Neural cell (in vitro differentiated cells): ENCODE measurements around the gene MCAT. TPM values are rescaled to one million over a fixed set of nuclear protein-coding genes. Genes with fewer than 3 reads are reported as not detected.

ENCODE experiments used
- H2AFZ ChIP-seq: fragments of 200-600, 300-800 bp; sonication (generic), shearing (Covaris generic); 2 replicates; pipeline ENCODE4 v1.6.0; 2014; ENCODE audit warnings: low read depth, mild to moderate bottlenecking, antibody characterized with exemption, low read length, moderate library complexity
- H3F3A ChIP-seq: fragments of 200-600 bp; shearing (Covaris generic); 2 replicates; pipeline ENCODE4 v1.6.1; 2016; ENCODE audit warnings: mild to moderate bottlenecking, moderate library complexity, mixed read lengths, antibody characterized with exemption, low read length; ENCODE audit not compliant: insufficient read depth, poor library complexity, severe bottlenecking
- H3K27ac ChIP-seq: fragments of 200-600, 300-800 bp; sonication (generic), shearing (Covaris generic); 2 replicates; pipeline ENCODE4 v1.5.1; 2014; ENCODE audit warnings: mild to moderate bottlenecking, low read length, moderate library complexity
- H3K27me3 ChIP-seq: fragments of 300-800, 200-600 bp; sonication (generic), shearing (Covaris generic); 2 replicates; pipeline ENCODE4 v1.6.0; 2014; ENCODE audit warnings: mild to moderate bottlenecking, low read depth, low read length, moderate library complexity; ENCODE audit not compliant: insufficient read depth
- H3K36me3 ChIP-seq: fragments of 300-800, 200-600 bp; sonication (generic), shearing (Covaris generic); 2 replicates; pipeline ENCODE4 v1.5.1; 2014; ENCODE audit warnings: mild to moderate bottlenecking, antibody characterized with exemption, low read length, moderate library complexity; ENCODE audit not compliant: insufficient read depth
- H3K4me2 ChIP-seq: fragments of 300-800, 200-600 bp; sonication (generic), shearing (Covaris generic); 2 replicates; pipeline ENCODE4 v1.6.0; 2014; ENCODE audit warnings: mild to moderate bottlenecking, low read length
- H3K4me3 ChIP-seq: fragments of 300-800, 200-600 bp; sonication (generic), shearing (Covaris generic); 2 replicates; pipeline ENCODE4 v1.5.1; 2014; ENCODE audit warnings: mild to moderate bottlenecking, low read length, moderate library complexity
- H3K79me2 ChIP-seq: fragments of 200-600 bp; shearing (Covaris generic); replicated peaks from 2 replicates; pipeline ENCODE4 v1.6.0; 2014; ENCODE audit warnings: mild to moderate bottlenecking, low read length, moderate library complexity; ENCODE audit not compliant: insufficient read depth
- H3K9ac ChIP-seq: fragments of 300-800, 200-600 bp; sonication (generic), shearing (Covaris generic); 2 replicates; pipeline ENCODE4 v1.6.1; 2016; ENCODE audit warnings: mild to moderate bottlenecking, low read length, mixed read lengths
- H3K9me2 ChIP-seq: fragments of 200-600 bp; shearing (Covaris generic); 2 replicates; pipeline ENCODE4 v1.6.1; 2016; ENCODE audit warnings: mild to moderate bottlenecking, low read length, mixed read lengths; ENCODE audit not compliant: insufficient read depth
- H3K9me3 ChIP-seq: fragments of 200-600, 300-800 bp; sonication (generic), shearing (Covaris generic); 2 replicates; pipeline ENCODE4 v1.6.1; 2016; ENCODE audit warnings: mild to moderate bottlenecking, mixed run types, low read length, moderate library complexity, mixed read lengths
- H4K20me1 ChIP-seq: fragments of 200-600 bp; shearing (Covaris generic); 2 replicates; pipeline ENCODE4 v1.6.1; 2016; ENCODE audit warnings: mild to moderate bottlenecking, mixed run types; ENCODE audit not compliant: insufficient read depth
- EP300 ChIP-seq: fragments of 450-650 bp; conservative IDR thresholded peaks from 2 replicates; pipeline ENCODE4 v1.6.1; 2014; ENCODE audit warnings: antibody characterized with exemption, mild to moderate bottlenecking, moderate library complexity; ENCODE audit not compliant: poor library complexity, severe bottlenecking
- EZH2 ChIP-seq: fragments of 200-600, 300-800 bp; shearing (Covaris generic), sonication (generic); IDR thresholded peaks from 2 replicates; pipeline ENCODE4 v1.6.1; 2014; ENCODE audit warnings: antibody characterized with exemption, low read length, borderline replicate concordance, mild to moderate bottlenecking; ENCODE audit not compliant: insufficient read depth, poor library complexity, severe bottlenecking
- MXI1 ChIP-seq: fragments of 450-650 bp; conservative IDR thresholded peaks from 2 replicates; pipeline ENCODE4 v1.6.1; 2014; ENCODE audit warnings: antibody characterized with exemption, mild to moderate bottlenecking; ENCODE audit not compliant: poor library complexity, severe bottlenecking
- POLR2AphosphoS5 ChIP-seq: IDR thresholded peaks from 2 replicates; pipeline ENCODE4 v1.6.1; 2012
- RAD21 ChIP-seq: fragments of 450-650 bp; conservative IDR thresholded peaks from 2 replicates; pipeline ENCODE4 v1.6.1; 2014; ENCODE audit warnings: antibody characterized with exemption, mild to moderate bottlenecking, moderate library complexity
- SMC3 ChIP-seq: fragments of 450-650 bp; conservative IDR thresholded peaks from 2 replicates; pipeline ENCODE4 v1.6.1; 2014; ENCODE audit warnings: antibody characterized with exemption, mild to moderate bottlenecking, moderate library complexity; ENCODE audit not compliant: poor library complexity
- TAF1 ChIP-seq: IDR thresholded peaks from 2 replicates; pipeline ENCODE4 v1.6.1; 2012; ENCODE audit warnings: low read depth
- polyA plus RNA-seq: library from polyadenylated mRNA; depleted of rRNA; stranded (reverse); fragments of >200 nt; gene quantifications from 2 replicates; pipeline ENCODE4 v1.2.3, GENCODE V29; 2014
- TF ChIP-seq, protein P1 (sequence below): fragments of 450-650 bp; IDR thresholded peaks from 2 replicates; pipeline ENCODE4 v1.5.1; 2014; ENCODE audit warnings: antibody characterized with exemption, mild to moderate bottlenecking, moderate library complexity; ENCODE audit not compliant: poor library complexity, severe bottlenecking
- TF ChIP-seq, protein P2 (sequence below): IDR thresholded peaks from 2 replicates; pipeline ENCODE4 v1.6.1; 2012; ENCODE audit warnings: borderline replicate concordance

The MCAT gene
- polyA plus RNA-seq, 1 donor from 2014 or later, result 46.8 TPM

DNA sequence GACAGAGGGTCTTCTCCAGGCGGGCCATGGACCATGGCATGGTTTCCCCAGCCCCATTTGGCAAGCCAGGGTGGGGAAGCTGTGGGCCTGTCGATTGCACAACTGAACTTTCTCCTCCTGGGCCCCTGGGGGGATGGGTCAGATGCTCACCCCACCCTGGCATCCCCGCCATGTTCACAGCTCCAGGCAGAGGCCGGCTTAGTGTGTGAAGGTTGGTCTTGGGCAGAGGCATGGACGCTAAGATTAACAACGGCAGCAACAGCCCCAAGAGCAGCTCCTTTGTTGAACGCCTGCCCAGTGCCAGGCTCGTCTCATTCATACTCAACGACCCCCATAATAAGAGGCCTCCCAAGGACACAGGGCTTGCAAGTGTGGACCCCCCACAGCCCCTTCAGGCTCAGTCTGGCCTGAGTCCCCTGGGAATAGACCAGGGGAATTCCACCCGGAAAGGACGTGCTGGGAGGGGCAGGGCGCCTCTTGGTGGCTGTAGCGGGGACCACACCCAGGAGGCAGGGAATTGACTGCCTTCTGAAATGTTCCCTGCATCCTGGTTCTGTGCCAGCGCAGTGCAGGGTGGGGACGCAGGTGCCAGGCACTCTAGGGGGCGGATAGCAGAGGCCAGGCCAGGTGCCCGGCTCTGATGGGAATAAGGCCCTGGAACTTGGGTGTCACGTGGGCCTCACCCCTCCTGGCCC, 16.4 kb upstream of the MCAT start:
- no peaks in the 10 kb centered on the region for H3K79me2 ChIP-seq
- H3K4me2 ChIP-seq, result no peak overlapping the region
- no peak overlapping the region for H3K27ac ChIP-seq
- no peaks in the 10 kb centered on the region for H3K27me3 ChIP-seq
- H3K9me3 ChIP-seq, result no peaks in the 10 kb centered on the region
- no peak overlapping the region for H3K9ac ChIP-seq
- no peak overlapping the region for H3K4me3 ChIP-seq
- H4K20me1 ChIP-seq, result no peaks in the 10 kb centered on the region
- H3F3A ChIP-seq, result no peaks in the 10 kb centered on the region
- H3K36me3 ChIP-seq, result no peaks in the 10 kb centered on the region
- no peak overlapping the region for H2AFZ ChIP-seq
- no peaks in the 10 kb centered on the region for H3K9me2 ChIP-seq
- TF ChIP-seq MXI1 (no peak), TAF1 (no peak)
- TF ChIP-seq, protein P1, sequence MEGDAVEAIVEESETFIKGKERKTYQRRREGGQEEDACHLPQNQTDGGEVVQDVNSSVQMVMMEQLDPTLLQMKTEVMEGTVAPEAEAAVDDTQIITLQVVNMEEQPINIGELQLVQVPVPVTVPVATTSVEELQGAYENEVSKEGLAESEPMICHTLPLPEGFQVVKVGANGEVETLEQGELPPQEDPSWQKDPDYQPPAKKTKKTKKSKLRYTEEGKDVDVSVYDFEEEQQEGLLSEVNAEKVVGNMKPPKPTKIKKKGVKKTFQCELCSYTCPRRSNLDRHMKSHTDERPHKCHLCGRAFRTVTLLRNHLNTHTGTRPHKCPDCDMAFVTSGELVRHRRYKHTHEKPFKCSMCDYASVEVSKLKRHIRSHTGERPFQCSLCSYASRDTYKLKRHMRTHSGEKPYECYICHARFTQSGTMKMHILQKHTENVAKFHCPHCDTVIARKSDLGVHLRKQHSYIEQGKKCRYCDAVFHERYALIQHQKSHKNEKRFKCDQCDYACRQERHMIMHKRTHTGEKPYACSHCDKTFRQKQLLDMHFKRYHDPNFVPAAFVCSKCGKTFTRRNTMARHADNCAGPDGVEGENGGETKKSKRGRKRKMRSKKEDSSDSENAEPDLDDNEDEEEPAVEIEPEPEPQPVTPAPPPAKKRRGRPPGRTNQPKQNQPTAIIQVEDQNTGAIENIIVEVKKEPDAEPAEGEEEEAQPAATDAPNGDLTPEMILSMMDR, result peak; percentile 18

DNA sequence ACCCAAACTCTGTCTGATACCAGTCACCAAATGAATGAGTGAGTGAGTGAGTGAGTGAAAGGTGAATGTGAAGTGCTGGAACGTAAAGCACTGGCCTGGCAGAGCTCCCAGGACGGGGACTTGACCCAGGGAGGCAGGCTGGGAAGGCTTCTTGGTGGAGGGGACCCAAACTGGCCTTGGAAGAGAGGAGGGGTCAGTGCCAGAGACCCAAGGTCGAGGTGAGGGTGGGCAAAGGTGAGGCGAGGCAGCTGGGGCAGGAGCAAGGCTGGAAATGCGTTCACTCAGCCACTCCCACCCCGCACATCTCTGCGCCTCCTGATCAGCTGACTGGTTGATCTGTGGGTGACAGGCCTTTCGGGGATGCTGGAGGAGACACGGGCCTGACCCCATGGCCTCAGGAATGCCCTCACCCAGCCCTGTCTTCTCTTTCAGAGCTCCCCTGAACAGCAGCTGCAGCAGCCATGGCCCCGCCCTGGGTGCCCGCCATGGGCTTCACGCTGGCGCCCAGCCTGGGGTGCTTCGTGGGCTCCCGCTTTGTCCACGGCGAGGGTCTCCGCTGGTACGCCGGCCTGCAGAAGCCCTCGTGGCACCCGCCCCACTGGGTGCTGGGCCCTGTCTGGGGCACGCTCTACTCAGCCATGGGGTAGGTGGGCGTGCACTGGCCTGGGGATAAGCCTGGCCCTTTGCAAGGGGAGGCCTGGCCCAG, 15.7 kb upstream of the MCAT start:
- no peaks in the 10 kb centered on the region for H3K9me3 ChIP-seq
- no peaks in the 10 kb centered on the region for H3F3A ChIP-seq
- H3K27ac ChIP-seq, result no peak overlapping the region
- TF ChIP-seq EZH2 (no peak), SMC3 (no peak), EP300 (no peak), MXI1 (no peak), TAF1 (no peak), RAD21 (no peak), POLR2AphosphoS5 (no peak)
- TF ChIP-seq, protein P2, sequence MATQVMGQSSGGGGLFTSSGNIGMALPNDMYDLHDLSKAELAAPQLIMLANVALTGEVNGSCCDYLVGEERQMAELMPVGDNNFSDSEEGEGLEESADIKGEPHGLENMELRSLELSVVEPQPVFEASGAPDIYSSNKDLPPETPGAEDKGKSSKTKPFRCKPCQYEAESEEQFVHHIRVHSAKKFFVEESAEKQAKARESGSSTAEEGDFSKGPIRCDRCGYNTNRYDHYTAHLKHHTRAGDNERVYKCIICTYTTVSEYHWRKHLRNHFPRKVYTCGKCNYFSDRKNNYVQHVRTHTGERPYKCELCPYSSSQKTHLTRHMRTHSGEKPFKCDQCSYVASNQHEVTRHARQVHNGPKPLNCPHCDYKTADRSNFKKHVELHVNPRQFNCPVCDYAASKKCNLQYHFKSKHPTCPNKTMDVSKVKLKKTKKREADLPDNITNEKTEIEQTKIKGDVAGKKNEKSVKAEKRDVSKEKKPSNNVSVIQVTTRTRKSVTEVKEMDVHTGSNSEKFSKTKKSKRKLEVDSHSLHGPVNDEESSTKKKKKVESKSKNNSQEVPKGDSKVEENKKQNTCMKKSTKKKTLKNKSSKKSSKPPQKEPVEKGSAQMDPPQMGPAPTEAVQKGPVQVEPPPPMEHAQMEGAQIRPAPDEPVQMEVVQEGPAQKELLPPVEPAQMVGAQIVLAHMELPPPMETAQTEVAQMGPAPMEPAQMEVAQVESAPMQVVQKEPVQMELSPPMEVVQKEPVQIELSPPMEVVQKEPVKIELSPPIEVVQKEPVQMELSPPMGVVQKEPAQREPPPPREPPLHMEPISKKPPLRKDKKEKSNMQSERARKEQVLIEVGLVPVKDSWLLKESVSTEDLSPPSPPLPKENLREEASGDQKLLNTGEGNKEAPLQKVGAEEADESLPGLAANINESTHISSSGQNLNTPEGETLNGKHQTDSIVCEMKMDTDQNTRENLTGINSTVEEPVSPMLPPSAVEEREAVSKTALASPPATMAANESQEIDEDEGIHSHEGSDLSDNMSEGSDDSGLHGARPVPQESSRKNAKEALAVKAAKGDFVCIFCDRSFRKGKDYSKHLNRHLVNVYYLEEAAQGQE, result no peak
- TF ChIP-seq, protein P1, result no peak
- H3K79me2 ChIP-seq, result no peaks in the 10 kb centered on the region
- H3K4me3 ChIP-seq, result no peak overlapping the region
- H3K9me2 ChIP-seq, result no peaks in the 10 kb centered on the region
- H3K4me2 ChIP-seq, result no peak overlapping the region
- H3K9ac ChIP-seq, result no peak overlapping the region
- H3K36me3 ChIP-seq, result no peaks in the 10 kb centered on the region
- no peak overlapping the region for H2AFZ ChIP-seq
- no peaks in the 10 kb centered on the region for H4K20me1 ChIP-seq
- H3K27me3 ChIP-seq, result no peaks in the 10 kb centered on the region
